Central memory CD8-positive, alpha-beta T cell (primary cell): ENCODE measurements around the gene TMEM62.
"Not testable (repeated sequence)": the region's sequence is repeated elsewhere in the genome, so short reads cannot be mapped to it uniquely, and the experiment has no call there.

Experiments
- ATAC-seq: fragments of 150-1000 bp; cut with Tn5 transposase; replicated peaks from 2 replicates; pipeline ENCODE4 v1.10.0; 2022; ENCODE audit warnings: mild to moderate bottlenecking, moderate FRiP score, moderate number of reproducible peaks; ENCODE audit not compliant: poor library complexity, severe bottlenecking; ENCODE audit errors: extremely low read depth
- DNase-seq, 2 donors: peaks; one replicate each; pipeline ENCODE4 v3.0.0; 2021; ENCODE audit warnings: low spot score in 2 of 2
- H3K27ac Mint-ChIP-seq: one replicate; pipeline ENCODE4 v1.8.0; 2022; ENCODE audit warnings: low read depth, mild to moderate bottlenecking, moderate library complexity, mixed read lengths
- H3K27me3 Mint-ChIP-seq: one replicate; pipeline ENCODE4 v1.8.0; 2022; ENCODE audit warnings: mixed read lengths
- H3K36me3 Mint-ChIP-seq: one replicate; pipeline ENCODE4 v1.8.0; 2022; ENCODE audit warnings: mild to moderate bottlenecking, moderate library complexity, mixed read lengths; ENCODE audit not compliant: insufficient read depth
- H3K4me1 Mint-ChIP-seq: one replicate; pipeline ENCODE4 v1.8.0; 2022; ENCODE audit warnings: mixed read lengths
- H3K4me3 Mint-ChIP-seq: one replicate; pipeline ENCODE4 v1.8.0; 2022; ENCODE audit warnings: mild to moderate bottlenecking, moderate library complexity, mixed read lengths
- H3K9me3 Mint-ChIP-seq: one replicate; pipeline ENCODE4 v1.8.0; 2022; ENCODE audit warnings: mixed read lengths

Gene TMEM62

DNA sequence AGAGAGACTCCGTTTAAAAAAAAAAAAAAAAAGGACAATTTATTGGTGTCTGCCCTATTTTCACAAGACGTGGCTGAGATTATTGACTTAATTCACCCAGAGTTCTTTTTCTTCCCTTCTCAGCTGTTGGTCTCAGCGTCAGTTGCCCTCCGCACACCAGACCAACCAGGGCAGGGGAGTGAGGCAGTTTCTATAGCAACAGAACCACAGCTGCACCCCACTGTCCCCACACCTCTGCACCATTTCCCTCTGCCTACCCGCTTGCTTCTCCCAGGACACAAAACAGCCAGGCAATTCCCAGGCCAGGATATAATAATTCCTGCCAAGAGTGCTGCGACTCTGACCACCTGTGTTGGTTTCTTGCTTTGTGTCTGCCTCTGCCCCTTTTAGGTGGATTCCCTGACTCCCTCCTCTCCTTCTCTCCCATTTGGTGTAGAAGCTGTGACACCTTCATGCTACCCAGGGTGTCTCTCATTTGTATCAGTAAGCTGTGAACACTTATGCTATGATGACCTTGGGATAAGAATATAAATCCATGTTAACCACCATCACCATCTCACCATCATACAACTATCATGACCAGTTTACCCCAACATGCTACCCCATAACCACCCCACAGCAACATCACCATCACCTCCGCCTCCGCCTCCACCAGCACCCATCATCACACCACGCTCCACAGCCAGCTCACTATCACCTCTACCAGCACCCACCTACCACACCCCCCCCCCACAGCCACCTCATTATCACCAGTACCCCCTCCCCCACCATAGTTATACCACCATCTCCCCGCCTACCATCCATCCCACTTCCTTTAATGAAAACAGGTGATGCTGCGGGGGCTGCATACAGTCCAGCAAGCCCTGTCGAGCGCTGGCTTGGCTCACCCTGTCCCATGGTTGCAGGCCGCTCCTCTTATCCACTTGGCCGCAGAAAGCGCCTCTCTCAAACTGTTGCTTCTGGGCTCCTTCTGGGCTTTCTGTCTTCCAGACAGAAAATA is 86.8 kb downstream of the TMEM62 start:
- ATAC-seq (peak; percentile 55), DNase-seq (no peak)
- H3K27me3 Mint-ChIP-seq: peaks cover 27% of the 10 kb centered on the region
- no peaks in the 10 kb centered on the region for H3K9me3 Mint-ChIP-seq
- peaks cover 11% of the 10 kb centered on the region for H3K4me1 Mint-ChIP-seq
- H3K36me3 Mint-ChIP-seq: no peaks in the 10 kb centered on the region
- H3K27ac Mint-ChIP-seq: peak overlapping the region; percentile 9
- peak overlapping the region; percentile 6 for H3K4me3 Mint-ChIP-seq

DNA sequence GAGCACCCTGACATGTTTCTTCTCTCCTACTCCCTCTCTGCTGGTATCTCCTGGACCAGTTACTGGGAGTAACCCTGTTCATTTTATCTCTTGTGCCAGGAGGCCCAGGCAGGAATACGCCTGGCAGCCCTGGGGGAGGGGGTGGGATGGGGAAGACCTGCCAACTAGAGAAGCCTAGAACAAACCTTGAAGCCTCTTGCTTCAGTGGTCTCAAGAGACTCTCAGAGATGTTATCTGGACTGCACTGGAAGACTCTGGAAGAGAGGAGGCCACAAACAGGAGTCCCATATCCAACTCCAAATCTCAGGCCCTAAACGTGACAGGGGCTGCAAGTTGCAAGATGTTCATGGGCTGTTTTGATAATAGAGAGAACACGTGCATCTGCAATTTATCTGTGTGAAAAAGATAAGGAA is 87.6 kb downstream of the TMEM62 start, which contains the start of gene EPB42:
EPB42 (minus strand) TSS at position 28 of the 413 bp plus-strand sequence. CDS start 193 bp downstream, outside the sequence.
- H3K9me3 Mint-ChIP-seq: no peaks in the 10 kb centered on the region
- peak within 1 kb of the TSS; percentile 6 for H3K4me3 Mint-ChIP-seq
- ATAC-seq (no peak), DNase-seq (no peak)
- H3K27me3 Mint-ChIP-seq: peaks cover 27% of the 10 kb centered on the region
- H3K27ac Mint-ChIP-seq: peak within 1 kb of the TSS; percentile 9
- no peaks in the 10 kb centered on the region for H3K36me3 Mint-ChIP-seq
- H3K4me1 Mint-ChIP-seq: peaks cover 18% of the 10 kb centered on the region

DNA sequence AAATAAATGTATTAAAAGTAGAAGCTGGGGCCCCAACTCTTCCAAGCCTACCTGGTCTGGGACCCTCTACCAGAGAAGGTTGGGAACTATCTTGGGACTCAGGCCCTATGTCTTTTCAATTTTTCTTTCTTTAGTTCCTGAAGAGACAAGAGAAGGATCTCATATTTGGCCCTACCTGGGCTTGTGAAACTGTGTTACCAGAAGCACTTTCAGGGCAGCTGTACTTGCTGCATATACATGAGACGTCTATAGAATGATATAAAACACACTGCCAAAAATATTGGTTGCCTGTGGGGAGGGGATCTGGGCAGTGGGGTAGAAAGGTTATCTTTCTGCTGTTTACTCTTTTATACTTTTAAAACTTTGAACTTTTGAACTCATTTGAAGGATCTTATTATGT is 88.0 kb downstream of the TMEM62 start:
- no peak overlapping the region for H3K4me3 Mint-ChIP-seq
- H3K9me3 Mint-ChIP-seq: no peaks in the 10 kb centered on the region
- H3K27ac Mint-ChIP-seq: no peak overlapping the region
- ATAC-seq (no peak), DNase-seq (no peak)
- H3K27me3 Mint-ChIP-seq: peaks cover 27% of the 10 kb centered on the region
- no peaks in the 10 kb centered on the region for H3K36me3 Mint-ChIP-seq
- peaks cover 19% of the 10 kb centered on the region for H3K4me1 Mint-ChIP-seq

DNA sequence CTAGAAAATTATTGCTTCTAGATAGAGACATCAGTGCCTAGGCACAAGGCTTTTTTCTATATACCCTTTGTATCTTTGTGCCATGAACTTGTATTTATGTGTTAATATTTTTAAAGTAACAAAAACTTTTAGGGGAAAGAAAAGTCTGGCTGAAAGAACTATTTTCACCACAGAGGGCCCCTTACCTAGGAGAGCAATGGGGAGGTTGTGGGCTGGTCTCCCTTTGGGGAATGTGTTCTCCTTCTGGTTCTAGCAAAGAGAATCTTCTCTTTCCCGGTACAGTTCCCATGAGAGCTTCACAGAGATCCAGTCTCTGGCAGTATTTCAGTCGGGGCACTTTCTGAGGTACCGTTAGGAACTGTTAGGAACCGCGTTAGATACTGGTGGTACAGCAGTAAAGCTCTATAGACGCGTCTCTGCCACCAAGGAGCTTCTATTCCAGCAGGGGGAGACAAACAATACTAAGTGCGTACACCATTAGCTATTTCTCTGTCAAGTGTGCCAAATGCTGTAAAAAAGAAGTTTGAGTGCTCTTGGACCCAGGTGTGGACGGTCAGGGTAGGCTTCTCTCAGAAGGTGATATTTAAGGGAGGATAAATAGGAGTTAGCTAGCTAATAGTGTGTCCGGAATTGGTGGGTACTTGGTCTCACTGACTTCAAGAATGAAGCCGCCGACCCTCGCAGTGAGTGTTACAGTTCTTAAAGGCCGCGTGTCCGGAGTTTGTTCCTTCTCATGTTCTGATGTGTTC is 92.0 kb downstream of the TMEM62 start:
- Mint-ChIP-seq H3K36me3 (no peaks in the 10 kb centered on the region), H3K4me3 (no peak overlapping the region), H3K9me3 (no peaks in the 10 kb centered on the region), H3K27me3 (peaks cover 20% of the 10 kb centered on the region), H3K4me1 (peaks cover 14% of the 10 kb centered on the region), H3K27ac (no peak overlapping the region)
- DNase-seq: peak in 1 of 2 donors; percentile 41
- peak; percentile 82 for ATAC-seq

GRCh38 chr15:43225950-43226255 is 92.5 kb downstream of the TMEM62 start:
- H3K4me3 Mint-ChIP-seq, H3K36me3 Mint-ChIP-seq, H3K27ac Mint-ChIP-seq, ATAC-seq, H3K9me3 Mint-ChIP-seq, DNase-seq, H3K4me1 Mint-ChIP-seq: not testable (repeated sequence)
- peaks cover 15% of the 10 kb centered on the region for H3K27me3 Mint-ChIP-seq

- no peaks in the 10 kb centered on the region for H3K36me3 Mint-ChIP-seq
Observed at GRCh38 chr15:43226436-43227305, 93.3 kb downstream of the TMEM62 start.

GRCh38 chr15:43229977-43230376 is 96.6 kb downstream of the TMEM62 start:
- Mint-ChIP-seq H3K36me3 (no peaks in the 10 kb centered on the region), H3K4me1 (peaks cover 8% of the 10 kb centered on the region), H3K4me3 (no peak overlapping the region), H3K9me3 (no peaks in the 10 kb centered on the region), H3K27ac (no peak overlapping the region), H3K27me3 (peaks cover 7% of the 10 kb centered on the region)
- no peak for DNase-seq
- no peak for ATAC-seq

More at GRCh38 chr15:43226436-43227305, 93.3 kb downstream of the TMEM62 start:
- no peak overlapping the region for H3K27ac Mint-ChIP-seq
- no peaks in the 10 kb centered on the region for H3K9me3 Mint-ChIP-seq
- peaks cover 8% of the 10 kb centered on the region for H3K4me1 Mint-ChIP-seq
- DNase-seq: no peak
- peaks cover 9% of the 10 kb centered on the region for H3K27me3 Mint-ChIP-seq
- ATAC-seq: no peak
- H3K4me3 Mint-ChIP-seq: no peak overlapping the region

DNA sequence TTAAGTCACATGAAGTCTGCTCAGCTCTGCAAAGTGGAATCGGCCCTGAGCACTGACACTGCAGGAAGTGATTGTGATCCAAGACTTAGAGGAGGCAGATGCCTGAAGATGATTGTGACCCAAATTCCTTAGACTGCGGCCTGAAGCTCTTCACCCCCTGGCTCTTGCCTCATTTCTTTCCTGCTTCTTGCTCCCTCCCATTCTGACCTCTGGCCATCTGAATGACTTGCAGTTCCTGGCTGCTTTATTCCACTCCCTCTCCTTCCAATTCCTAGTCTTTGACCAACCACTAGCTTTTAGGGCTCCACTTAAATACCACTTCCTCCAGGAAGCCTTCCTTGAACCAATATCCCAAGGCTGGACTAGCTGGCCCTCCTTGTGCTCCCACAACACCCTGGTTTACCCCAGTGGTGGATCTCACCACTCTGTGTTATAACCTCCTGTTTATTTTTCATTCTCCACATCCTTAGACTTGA is 97.3 kb downstream of the TMEM62 start:
- Mint-ChIP-seq H3K4me1 (peaks cover 4% of the 10 kb centered on the region), H3K36me3 (no peaks in the 10 kb centered on the region), H3K4me3 (no peak overlapping the region), H3K27ac (no peak overlapping the region), H3K9me3 (no peaks in the 10 kb centered on the region), H3K27me3 (peaks cover 14% of the 10 kb centered on the region)
- ATAC-seq (no peak), DNase-seq (no peak)

DNA sequence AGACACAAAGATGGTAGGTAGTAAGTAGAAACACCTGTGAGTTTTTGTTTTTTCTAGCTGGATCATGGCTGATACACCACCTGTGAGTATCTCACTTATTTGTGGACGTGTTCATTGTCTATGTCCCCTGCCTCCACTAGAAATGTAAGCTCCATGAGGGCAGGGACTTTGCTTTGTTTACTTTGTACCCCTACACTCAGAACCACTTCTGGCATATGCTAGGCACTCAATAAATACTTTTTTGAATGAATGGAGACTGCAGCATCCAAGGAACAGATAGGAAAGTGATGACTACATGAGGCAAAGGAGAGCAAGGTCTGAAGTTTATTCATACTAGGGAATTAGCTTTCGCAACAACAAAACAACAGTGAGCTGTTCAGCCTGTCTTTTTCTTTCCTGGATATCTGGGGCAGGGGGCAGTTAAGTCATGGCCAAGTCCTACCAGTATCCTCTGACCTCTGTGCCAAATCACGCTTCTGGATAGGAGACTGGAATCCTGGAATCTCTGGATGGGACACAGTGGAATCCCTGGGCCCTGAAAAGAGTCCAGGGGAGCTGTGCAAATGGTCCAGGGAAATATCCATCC is 99.0 kb downstream of the TMEM62 start:
- ATAC-seq: no peak
- DNase-seq: no peak
- Mint-ChIP-seq H3K27ac (no peak overlapping the region), H3K36me3 (no peaks in the 10 kb centered on the region), H3K9me3 (no peaks in the 10 kb centered on the region), H3K27me3 (peaks cover 16% of the 10 kb centered on the region), H3K4me1 (no peaks in the 10 kb centered on the region), H3K4me3 (no peak overlapping the region)
